ENCODE measurements around the gene AKAP5. TPM values are rescaled to one million over a fixed set of nuclear protein-coding genes. Genes with fewer than 3 reads are reported as not detected.
"Not testable (repeated sequence)": the region's sequence is repeated elsewhere in the genome, so short reads cannot be mapped to it uniquely, and the experiment has no call there.

Gene AKAP5
- polyA plus RNA-seq, 3 donors = 6.4 to 8.4 (median 8.1) TPM

DNA sequence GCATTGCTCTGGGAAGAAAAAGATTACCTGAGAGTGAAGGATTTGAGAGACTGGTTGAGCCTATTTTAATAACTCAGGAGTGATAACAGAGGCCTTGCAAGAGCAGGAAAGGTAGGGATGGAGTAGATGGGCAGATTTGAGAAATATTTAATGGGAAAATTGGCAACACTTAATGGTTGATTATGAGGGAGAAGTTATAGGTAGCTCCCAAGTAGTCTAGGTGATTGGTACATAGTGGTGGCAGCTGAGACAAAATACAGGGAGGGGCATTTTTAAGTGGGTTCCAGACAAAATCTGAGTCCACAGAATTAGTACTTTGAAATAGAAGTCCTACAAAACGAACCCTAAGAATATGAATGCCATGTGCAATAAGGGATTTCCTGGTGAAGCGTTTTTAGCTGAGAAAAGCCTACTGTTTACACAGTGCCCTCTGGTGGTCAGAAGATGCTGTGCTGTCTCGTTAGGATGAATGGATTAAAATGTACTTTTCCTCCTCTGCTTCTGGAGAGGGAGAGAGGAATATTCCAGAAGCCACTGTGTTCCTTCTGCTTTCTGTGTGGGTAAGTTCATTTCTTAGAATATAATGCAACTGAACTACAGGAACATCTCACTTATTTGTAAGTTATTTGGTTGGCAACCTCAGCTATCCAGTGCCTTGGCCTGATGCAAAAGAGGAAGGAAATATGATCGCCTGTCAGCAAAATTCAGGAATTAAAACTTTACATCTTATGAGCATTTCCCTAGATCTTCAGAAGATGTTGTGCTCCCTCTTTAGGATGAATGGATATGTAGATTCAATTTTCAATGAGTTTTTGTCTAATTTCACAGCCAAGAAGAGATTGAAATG, 45.7 kb downstream of the AKAP5 start:
- DNase-seq (ENCODE audit: extremely low read depth in 1 of 11, low read depth in 9 of 11, low spot score in 4 of 11) = peak in 8 of 11 donors; percentile 34 to 82 (median 60)

DNA sequence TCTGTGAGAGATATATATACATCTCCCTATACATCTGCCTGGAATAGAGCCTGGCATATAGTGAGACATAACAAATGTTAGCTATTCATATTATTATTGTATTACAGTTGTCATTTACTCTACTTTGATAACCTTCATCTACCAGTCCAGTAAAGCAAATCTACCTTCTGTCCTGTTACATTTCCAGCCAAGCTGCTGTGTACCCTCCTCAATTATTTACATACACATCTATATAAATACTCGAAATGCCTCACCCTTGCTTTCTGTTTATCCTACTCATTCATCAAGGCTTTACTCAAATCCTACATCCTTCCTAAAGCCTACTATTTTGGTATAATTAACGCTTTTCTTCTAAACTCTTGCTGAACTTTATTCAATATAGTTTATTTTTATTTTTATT, 48.0 kb downstream of the AKAP5 start:
- no peak for DNase-seq (ENCODE audit: extremely low read depth in 1 of 11, low read depth in 9 of 11, low spot score in 4 of 11)

- DNase-seq (ENCODE audit: extremely low read depth in 1 of 11, low read depth in 9 of 11, low spot score in 4 of 11) = no peak
Observed at GRCh38 chr14:64515053-64515452, 49.8 kb downstream of the AKAP5 start.

DNA sequence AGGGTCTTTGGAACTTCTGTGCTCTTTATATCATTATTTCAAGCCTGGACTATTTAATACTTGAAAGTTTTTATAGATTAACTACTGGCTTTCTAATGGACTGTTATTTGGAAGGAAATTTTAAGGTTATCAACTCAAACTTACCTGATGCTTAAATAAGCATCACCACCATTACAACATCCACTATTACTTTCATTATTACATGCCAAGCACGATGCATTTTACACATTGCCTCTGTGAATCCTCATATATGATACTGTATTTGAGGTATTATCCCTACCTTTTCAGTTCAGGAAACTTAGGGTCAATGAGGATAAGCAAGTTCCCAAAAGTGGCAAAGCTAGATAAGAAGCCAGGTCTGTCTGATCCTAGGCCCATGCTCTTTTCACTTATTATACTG, 51.7 kb downstream of the AKAP5 start:
- DNase-seq (ENCODE audit: extremely low read depth in 1 of 11, low read depth in 9 of 11, low spot score in 4 of 11) = no peak

GRCh38 chr14:64517667-64518066, 52.4 kb downstream of the AKAP5 start:
- not testable (repeated sequence) for DNase-seq (ENCODE audit: extremely low read depth in 1 of 11, low read depth in 9 of 11, low spot score in 4 of 11)

- no peak for DNase-seq (ENCODE audit: extremely low read depth in 1 of 11, low read depth in 9 of 11, low spot score in 4 of 11)
Observed at GRCh38 chr14:64518229-64518628, 52.9 kb downstream of the AKAP5 start.

DNA sequence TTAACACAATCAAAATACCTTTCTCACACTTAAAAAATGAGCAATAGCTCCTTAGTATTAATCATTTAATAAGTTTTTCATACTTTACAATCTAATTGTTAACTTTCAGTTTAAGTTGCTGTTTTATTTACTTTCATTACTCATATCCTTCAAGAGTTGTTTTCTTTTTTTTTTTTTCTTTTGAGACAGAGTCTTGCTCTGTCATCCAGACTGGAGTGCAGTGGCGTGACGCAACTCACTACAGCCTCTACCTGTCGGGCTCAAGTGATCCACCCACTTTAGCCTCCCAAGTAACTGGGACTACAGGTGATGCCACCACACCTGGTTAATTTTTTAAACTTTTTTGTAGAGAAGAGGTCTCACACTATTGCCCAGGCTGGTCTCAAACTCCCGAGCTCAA, 55.4 kb downstream of the AKAP5 start:
- DNase-seq (ENCODE audit: extremely low read depth in 1 of 11, low read depth in 9 of 11, low spot score in 4 of 11) = no peak

DNA sequence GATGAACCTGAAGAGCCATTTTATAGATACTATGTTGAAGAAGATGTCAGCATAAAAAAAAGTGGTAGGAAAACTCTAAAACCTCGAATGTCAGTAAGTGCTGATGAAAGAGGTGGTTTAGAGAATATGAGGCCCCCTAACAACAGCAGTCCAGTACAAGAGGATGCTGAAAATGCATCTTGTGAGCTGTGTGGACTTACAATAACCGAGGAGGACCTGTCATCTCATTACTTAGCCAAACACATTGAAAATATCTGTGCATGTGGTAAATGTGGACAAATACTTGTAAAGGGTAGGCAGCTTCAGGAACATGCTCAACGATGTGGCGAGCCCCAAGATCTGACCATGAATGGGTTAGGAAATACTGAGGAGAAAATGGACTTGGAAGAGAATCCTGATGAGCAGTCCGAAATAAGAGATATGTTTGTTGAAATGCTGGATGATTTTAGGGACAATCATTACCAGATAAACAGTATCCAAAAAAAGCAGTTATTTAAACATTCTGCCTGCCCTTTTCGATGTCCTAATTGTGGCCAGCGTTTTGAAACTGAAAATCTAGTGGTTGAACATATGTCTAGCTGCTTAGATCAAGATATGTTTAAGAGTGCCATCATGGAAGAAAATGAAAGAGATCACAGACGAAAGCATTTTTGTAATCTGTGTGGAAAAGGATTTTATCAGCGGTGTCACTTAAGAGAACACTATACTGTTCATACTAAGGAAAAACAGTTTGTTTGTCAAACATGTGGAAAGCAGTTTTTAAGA, 57.5 kb downstream of the AKAP5 start:
- DNase-seq (ENCODE audit: extremely low read depth in 1 of 11, low read depth in 9 of 11, low spot score in 4 of 11) = no peak

Other genes with a start within 250 kb of the AKAP5 start
- gene ESR2, start 171.1 kb upstream of the AKAP5 start, polyA plus RNA-seq (ENCODE audit: insufficient read length in 3 of 3) = 1 to 10 TPM; 1.1 to 1.7 (median 1.2) TPM
- gene MTHFD1, start 77.1 kb upstream of the AKAP5 start, polyA plus RNA-seq (ENCODE audit: insufficient read length in 3 of 3) = 10 to 100 TPM; 75.8 to 98.6 (median 91.1) TPM
- 10 to 100 TPM in 1 of 3 donors, 1 to 10 TPM in 2; 7.0 to 14.4 (median 8.5) TPM for gene ZBTB25, start 38.3 kb downstream of the AKAP5 start, polyA plus RNA-seq (ENCODE audit: insufficient read length in 3 of 3)
- gene ZBTB1, start 39.3 kb downstream of the AKAP5 start, polyA plus RNA-seq (ENCODE audit: insufficient read length in 3 of 3) = 10 to 100 TPM; 62.6 to 74.3 (median 69.4) TPM
- gene HSPA2, start 75.2 kb downstream of the AKAP5 start, polyA plus RNA-seq (ENCODE audit: insufficient read length in 3 of 3) = 10 to 100 TPM; 16.3 to 20.6 (median 17.6) TPM
- gene PPP1R36, start 84.5 kb downstream of the AKAP5 start, polyA plus RNA-seq (ENCODE audit: insufficient read length in 3 of 3) = under 1 TPM; 0.53 to 0.70 (median 0.67) TPM
- gene PLEKHG3, start 238.9 kb downstream of the AKAP5 start, polyA plus RNA-seq (ENCODE audit: insufficient read length in 3 of 3) = 100 to 1,000 TPM in 1 of 3 donors, 10 to 100 TPM in 2; 89.0 to 107 (median 95.4) TPM